ENCODE measurements around the gene APOL1. TPM values are rescaled to one million over a fixed set of nuclear protein-coding genes. Genes with fewer than 3 reads are reported as not detected.

APOL1 gene
- total and polyA plus RNA-seq, 7 experiments from 2014 or later = 6.2 to 91.1 (median 17.8) TPM

Small RNAs within 50 kb of the gene (microRNA-seq; reads per million reads assigned to microRNA genes)
- not detected for gene MIR6819 (ENCODE audit: borderline microRNAs expressed)

Other genes starting within 250 kb of the APOL1 start
- gene RBFOX2, start 224.3 kb upstream of the APOL1 start, total RNA-seq = 1 to 10 TPM in 4 of 5 experiments, under 1 TPM in 1; 0.45 to 1.7 (median 1.2) TPM
- under 1 TPM; 0.39 to 0.87 TPM for gene RBFOX2, start 224.3 kb upstream of the APOL1 start, polyA plus RNA-seq
- gene APOL3, start 92.4 kb upstream of the APOL1 start, total RNA-seq = 100 to 1,000 TPM; 121 to 212 (median 175) TPM
- gene APOL3, start 92.4 kb upstream of the APOL1 start, polyA plus RNA-seq = 10 to 100 TPM; 56.9 to 83.9 TPM
- gene APOL4, start 51.3 kb upstream of the APOL1 start, total RNA-seq = 1 to 10 TPM in 1 of 5 experiments, not detected in 4; 1.2 TPM
- not detected for gene APOL4, start 51.3 kb upstream of the APOL1 start, polyA plus RNA-seq
- 100 to 1,000 TPM in 1 of 5 experiments, 10 to 100 TPM in 4; 30.1 to 133 (median 66.9) TPM for gene APOL2, start 13.6 kb upstream of the APOL1 start, total RNA-seq
- 10 to 100 TPM; 13.4 to 14.9 TPM for gene APOL2, start 13.6 kb upstream of the APOL1 start, polyA plus RNA-seq
- 100 to 1,000 TPM; 650 to 900 (median 803) TPM for gene MYH9, start 134.8 kb downstream of the APOL1 start, total RNA-seq
- 100 to 1,000 TPM in 1 of 2 donors, 10 to 100 TPM in 1; 95.5 to 501 TPM for gene MYH9, start 134.8 kb downstream of the APOL1 start, polyA plus RNA-seq
- 10 to 100 TPM; 35.5 to 69.9 (median 37.7) TPM for gene TXN2, start 228.5 kb downstream of the APOL1 start, total RNA-seq
- 100 to 1,000 TPM; 135 to 154 TPM for gene TXN2, start 228.5 kb downstream of the APOL1 start, polyA plus RNA-seq

Data from naive thymus-derived CD4-positive, alpha-beta T cell (primary cell).